ENCODE measurements around the gene ARHGAP35.

ARHGAP35 gene

DNA sequence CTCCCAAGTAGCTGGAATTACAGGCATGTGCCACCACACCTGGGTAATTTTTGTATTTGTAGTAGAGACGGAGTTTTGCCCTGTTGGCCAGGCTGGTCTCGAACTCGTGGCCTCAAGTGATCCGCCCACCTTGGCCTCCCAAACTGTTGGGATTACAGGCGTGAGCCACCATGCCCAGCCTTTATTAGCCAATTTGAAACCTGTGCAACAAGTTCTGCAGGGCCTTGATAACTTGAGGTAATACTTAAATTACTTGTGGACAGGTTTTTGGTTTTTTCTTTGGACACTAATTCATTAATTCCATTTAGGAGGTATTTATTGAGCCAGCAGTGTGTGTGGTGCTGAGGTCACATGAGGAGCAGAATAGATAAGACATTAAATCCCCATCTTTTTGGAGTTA lies 39.5 kb downstream of the ARHGAP35 start:
- TF ChIP-seq, protein P1, sequence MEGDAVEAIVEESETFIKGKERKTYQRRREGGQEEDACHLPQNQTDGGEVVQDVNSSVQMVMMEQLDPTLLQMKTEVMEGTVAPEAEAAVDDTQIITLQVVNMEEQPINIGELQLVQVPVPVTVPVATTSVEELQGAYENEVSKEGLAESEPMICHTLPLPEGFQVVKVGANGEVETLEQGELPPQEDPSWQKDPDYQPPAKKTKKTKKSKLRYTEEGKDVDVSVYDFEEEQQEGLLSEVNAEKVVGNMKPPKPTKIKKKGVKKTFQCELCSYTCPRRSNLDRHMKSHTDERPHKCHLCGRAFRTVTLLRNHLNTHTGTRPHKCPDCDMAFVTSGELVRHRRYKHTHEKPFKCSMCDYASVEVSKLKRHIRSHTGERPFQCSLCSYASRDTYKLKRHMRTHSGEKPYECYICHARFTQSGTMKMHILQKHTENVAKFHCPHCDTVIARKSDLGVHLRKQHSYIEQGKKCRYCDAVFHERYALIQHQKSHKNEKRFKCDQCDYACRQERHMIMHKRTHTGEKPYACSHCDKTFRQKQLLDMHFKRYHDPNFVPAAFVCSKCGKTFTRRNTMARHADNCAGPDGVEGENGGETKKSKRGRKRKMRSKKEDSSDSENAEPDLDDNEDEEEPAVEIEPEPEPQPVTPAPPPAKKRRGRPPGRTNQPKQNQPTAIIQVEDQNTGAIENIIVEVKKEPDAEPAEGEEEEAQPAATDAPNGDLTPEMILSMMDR (IDR thresholded peaks at IDR 0.05; ENCODE audit: borderline replicate concordance, insufficient read depth, low read depth, low read length) = no peak
- H3K4me3 ChIP-seq (ENCODE audit: low read depth, low read length) = no peak overlapping the region

DNA sequence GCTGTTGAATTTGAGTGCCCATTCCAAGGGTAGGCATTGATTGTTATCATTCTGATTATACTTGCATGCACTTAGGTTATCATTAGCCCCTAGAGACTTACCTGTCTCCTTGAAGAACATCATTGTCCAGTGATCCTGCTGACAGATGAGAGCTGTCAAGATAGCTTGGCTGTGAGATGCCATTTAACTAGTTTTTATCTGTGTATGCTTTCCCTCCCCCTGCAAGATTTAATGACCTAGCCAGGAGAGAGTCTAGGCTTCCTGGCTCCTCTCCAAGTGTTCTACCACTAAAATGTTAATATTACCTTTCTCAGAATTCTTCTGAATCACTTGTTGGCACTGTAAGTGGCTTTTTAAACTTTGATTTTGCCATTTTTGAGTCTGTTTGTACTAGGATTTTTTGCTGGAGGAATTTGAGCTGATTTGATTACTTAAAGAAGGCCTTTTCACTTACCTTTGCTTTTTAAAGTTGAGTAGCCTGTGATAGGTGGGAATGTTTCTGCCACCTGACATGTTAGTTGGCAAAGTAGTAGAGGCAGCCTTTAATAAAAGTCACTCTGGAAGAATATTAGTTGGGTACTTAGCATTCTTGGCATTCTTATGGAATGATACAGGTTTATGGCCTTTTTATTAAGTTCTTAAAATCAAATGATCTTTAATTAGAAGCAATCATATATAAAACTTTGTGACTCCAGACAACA lies 41.1 kb downstream of the ARHGAP35 start:
- H3K4me3 ChIP-seq (ENCODE audit: low read depth, low read length) = no peak overlapping the region

DNA sequence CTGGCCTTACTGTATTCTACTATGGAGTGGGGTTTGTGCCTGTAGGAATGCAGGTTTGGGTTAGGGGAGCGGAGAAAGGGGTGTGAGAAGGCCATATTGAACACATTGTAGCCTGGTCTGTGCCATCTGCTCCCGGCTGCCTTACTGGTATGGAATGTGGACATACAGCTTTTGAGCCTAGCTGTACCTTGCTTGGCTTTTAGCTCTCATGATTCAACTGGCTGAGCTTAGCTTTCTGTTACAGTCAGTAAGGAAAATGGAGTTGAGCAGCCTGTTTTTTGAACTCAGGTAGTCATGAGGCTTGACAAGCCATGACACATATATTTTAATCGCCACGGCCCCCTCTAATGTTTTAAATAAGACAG lies 41.6 kb downstream of the ARHGAP35 start:
- TF ChIP-seq, protein P1 (IDR thresholded peaks at IDR 0.05; ENCODE audit: borderline replicate concordance, insufficient read depth, low read depth, low read length) = no peak
- no peak overlapping the region for H3K4me3 ChIP-seq (ENCODE audit: low read depth, low read length)

More for the DNA sequence above, 41.1 kb downstream of the ARHGAP35 start:
- TF ChIP-seq, protein P1 (IDR thresholded peaks at IDR 0.05; ENCODE audit: borderline replicate concordance, insufficient read depth, low read depth, low read length) = no peak

DNA sequence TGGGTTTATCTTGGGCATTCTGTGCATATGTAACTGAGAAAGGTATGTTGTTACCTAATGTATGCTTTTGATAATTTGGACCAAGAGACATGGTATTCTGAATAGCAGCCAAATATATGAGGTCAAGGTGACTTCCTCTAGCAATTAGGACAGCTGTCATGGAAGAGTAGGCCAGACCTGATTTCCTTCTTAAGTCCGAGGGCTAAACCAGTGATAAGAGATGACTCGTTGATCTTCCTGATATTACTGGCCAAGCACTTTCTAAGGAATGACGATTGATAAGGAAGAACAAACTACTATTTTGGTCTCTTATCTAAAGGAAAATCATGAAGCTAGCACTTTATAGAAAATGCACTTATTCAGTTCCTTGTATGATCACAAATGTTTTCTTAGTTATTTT lies 42.7 kb downstream of the ARHGAP35 start:
- H3K4me3 ChIP-seq (ENCODE audit: low read depth, low read length) = no peak overlapping the region
- TF ChIP-seq, protein P1 (IDR thresholded peaks at IDR 0.05; ENCODE audit: borderline replicate concordance, insufficient read depth, low read depth, low read length) = no peak

DNA sequence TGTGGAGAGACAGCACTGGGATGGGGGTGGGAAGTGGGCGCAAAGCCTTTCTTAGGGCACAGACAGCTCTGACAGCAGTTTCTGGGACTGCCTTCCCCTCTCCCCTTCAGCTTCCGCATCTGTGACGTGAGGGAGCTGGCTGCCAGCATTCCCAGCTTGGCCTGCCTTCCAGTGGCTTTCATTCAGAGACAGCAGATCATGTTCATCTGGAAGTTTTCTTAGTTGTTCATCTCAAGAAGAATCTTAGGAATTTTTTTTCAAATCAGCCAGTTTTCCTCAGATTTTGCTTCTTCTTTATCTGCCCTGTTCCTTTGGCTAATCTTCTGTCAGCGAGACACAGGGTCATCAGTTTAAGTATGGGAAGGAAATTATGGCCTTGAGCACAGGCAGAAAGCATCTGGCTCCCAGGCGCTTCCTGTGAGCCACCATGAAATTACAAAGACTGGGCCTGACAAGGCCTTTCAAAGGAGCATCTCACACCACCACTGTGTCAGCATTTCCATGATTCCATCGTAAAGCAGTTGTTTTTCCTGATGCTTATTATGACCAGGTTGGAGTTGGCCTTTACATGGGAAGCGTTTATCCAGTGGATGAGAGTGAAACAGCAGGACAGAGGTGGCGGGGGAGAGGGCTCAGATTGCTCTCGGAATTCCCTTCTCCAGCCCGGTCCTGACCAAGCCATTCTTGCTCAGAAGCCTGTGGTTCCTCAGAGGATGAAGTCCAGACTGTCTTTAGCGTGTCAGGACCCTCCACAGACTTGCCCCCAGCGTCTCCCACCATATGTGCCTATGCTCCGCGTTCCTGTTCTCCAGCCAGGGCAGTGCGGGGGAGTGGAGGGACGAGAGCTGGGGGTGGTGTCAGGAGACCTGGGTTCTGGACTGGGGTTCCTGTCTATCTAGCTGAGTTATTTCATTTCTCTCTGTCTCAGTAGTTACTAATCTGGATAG lies 43.6 kb downstream of the ARHGAP35 start:
- TF ChIP-seq, protein P1 (IDR thresholded peaks at IDR 0.05; ENCODE audit: borderline replicate concordance, insufficient read depth, low read depth, low read length) = no peak
- no peak overlapping the region for H3K4me3 ChIP-seq (ENCODE audit: low read depth, low read length)

DNA sequence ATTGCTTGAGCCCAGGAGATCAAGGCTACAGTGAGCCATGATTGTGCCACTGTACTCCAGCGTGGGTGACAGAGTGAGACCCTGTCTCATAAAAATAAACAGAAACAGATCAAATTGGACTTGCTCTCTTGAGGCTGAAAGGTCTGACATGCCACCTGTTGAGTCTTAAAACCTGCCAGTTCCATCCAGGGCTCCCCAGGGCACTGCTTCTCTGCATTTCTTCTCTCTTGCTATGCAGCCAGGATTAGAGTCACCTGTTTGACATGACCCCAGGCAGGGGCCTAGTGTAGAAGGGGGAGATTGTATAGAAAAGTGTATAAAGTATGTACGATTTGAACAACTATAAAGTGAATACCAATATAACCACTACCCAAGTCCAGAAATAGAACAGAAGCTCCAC lies 45.4 kb downstream of the ARHGAP35 start:
- TF ChIP-seq, protein P1 (IDR thresholded peaks at IDR 0.05; ENCODE audit: borderline replicate concordance, insufficient read depth, low read depth, low read length) = no peak
- H3K4me3 ChIP-seq (ENCODE audit: low read depth, low read length) = no peak overlapping the region
